Vagina (tissue), 2 donors: ENCODE results near the gene TINCR.
"Not testable (repeated sequence)": the region's sequence is repeated elsewhere in the genome, so short reads cannot be mapped to it uniquely, and the experiment has no call there.

Experiments
- POLR2A ChIP-seq, 2 donors: fragments of 450-650 bp; IDR thresholded peaks; one replicate each; pipeline ENCODE4 v1.6.1; 2017; ENCODE audit warnings: antibody characterized with exemption in 2 of 2, mild to moderate bottlenecking in 2 of 2, moderate library complexity in 2 of 2
- POLR2AphosphoS5 ChIP-seq, 2 donors: sonication (generic); formaldehyde crosslinking; IDR thresholded peaks; one replicate each; pipeline ENCODE4 v1.9.0; 2017; ENCODE audit warnings: antibody characterized with exemption in 2 of 2, mild to moderate bottlenecking in 2 of 2, low read depth in 1 of 2; ENCODE audit not compliant: insufficient read depth in 1 of 2
- TF ChIP-seq, protein P1 (sequence below), 3 experiments: fragments of 450-650 bp in 2 of 3; fragments of 200-600 bp in 1 of 3; sonication (generic) in 1 of 3; IDR thresholded peaks; one replicate each; pipeline ENCODE4 v1.5.1; 2017 to 2019; ENCODE audit warnings: antibody characterized with exemption in 3 of 3, mild to moderate bottlenecking in 2 of 3, moderate library complexity in 2 of 3

DNA sequence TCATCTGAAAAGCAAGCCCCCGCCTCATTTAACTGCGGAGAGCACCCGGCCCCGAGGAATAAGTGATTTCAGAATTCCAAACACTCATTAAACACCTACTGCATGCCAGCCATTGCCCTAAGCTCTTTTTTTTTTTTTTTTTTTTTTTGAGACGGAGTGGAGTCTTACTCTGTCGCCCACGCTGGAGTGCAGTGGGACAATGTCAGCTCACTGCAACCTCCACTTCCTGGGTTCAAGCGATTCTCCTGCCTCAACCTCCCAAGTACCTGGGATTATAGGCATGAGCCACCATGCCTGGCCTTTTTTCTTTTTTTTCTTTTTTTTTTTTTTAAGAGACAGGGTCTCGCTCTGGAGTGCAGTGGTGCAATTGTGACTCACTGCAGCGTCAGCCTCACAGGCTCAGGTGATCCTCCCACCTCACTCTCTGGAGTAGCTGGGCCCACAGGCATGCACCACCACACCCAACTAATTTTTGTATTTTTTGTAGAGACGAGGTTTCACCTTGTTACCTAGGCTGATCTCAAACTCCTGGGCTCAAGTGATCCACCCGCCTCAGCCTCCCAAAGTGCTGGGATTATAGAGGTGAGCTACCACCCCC lies 30.7 kb downstream of the TINCR start:
- TF ChIP-seq, protein P1, sequence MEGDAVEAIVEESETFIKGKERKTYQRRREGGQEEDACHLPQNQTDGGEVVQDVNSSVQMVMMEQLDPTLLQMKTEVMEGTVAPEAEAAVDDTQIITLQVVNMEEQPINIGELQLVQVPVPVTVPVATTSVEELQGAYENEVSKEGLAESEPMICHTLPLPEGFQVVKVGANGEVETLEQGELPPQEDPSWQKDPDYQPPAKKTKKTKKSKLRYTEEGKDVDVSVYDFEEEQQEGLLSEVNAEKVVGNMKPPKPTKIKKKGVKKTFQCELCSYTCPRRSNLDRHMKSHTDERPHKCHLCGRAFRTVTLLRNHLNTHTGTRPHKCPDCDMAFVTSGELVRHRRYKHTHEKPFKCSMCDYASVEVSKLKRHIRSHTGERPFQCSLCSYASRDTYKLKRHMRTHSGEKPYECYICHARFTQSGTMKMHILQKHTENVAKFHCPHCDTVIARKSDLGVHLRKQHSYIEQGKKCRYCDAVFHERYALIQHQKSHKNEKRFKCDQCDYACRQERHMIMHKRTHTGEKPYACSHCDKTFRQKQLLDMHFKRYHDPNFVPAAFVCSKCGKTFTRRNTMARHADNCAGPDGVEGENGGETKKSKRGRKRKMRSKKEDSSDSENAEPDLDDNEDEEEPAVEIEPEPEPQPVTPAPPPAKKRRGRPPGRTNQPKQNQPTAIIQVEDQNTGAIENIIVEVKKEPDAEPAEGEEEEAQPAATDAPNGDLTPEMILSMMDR (IDR thresholded peaks at IDR 0.05): not testable (repeated sequence)
- not testable (repeated sequence) for TF ChIP-seq POLR2A (IDR thresholded peaks at IDR 0.05); POLR2AphosphoS5 (IDR thresholded peaks at IDR 0.05; ENCODE audit: insufficient read depth in 1 of 2, low read depth in 1 of 2)
